ENCODE measurements around the gene NEK2.
A peak's percentile ranks its signal among the peaks of the same experiment; 100 is the strongest.
"Not testable (repeated sequence)": the region's sequence is repeated elsewhere in the genome, so short reads cannot be mapped to it uniquely, and the experiment has no call there.

NEK2 gene

DNA sequence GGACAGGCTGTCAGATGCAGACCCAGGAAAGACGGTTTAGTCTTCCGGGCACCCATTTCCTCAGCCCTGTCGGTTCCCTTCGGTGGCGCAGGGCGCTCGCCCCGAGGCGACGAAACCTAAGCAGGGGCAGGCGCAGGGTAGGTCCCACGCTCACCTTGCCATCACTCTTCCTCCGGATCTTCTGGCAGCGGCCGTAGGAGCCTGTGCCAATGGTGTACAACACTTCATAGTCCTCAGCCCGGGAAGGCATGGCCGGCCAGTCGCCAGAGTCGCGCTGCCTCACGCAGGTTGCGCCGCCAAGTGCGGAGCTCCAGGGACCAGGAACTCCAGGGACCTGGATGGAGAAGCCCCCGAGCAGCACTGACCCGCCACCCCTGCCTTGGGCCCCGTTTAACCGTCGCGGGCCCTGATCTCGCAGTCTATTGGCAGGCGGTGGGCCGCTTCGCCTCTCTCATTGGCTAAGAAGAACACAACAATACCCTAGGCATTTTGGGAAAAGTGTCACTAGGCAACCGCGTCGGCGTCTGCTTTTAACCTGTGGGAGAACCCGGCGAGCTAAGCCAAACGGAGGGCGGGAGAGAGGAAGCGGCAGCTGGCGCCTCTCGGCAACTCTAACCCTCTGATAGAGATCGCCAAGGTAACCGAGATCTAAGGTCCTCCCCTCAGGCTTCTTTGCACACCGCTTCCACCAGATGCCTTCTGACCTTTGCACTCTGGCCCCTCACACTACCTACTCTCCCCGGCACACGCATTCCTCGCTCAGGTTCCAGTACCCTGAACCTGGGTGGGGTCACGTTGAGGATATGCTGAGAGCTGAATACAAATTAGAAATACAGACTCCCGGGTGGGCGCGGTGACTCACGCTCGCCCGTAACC, at the start of gene NEK2:
Gene NEK2, minus strand, starts transcription at position 392 of the 876 bp plus-strand sequence. Its CDS starts 142 bp downstream, at position 250.
- DNase-seq = peak; percentile 9 to 95 (median 70)

GRCh38 chr1:211724687-211725196, 49.3 kb upstream of the NEK2 start:
- DNase-seq = no peak

DNA sequence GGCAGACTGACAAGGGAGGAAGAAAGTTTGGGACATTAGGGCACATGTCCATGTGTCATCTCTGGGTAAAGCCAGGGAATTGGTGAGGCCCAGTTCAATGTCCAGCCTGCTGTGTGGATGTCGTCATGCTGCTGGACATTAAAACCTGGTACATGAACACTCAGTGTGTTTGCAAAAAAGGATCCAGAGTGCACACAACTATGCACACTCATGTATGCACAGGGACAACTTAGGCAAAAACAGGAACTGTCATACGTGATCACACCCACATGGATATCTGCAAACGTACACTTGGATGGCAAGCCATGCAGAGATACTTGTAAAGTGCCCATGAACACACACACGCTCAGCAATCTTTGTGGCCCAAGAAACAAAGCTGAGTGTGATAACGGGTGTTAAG, 47.9 kb upstream of the NEK2 start:
- no peak for DNase-seq

DNA sequence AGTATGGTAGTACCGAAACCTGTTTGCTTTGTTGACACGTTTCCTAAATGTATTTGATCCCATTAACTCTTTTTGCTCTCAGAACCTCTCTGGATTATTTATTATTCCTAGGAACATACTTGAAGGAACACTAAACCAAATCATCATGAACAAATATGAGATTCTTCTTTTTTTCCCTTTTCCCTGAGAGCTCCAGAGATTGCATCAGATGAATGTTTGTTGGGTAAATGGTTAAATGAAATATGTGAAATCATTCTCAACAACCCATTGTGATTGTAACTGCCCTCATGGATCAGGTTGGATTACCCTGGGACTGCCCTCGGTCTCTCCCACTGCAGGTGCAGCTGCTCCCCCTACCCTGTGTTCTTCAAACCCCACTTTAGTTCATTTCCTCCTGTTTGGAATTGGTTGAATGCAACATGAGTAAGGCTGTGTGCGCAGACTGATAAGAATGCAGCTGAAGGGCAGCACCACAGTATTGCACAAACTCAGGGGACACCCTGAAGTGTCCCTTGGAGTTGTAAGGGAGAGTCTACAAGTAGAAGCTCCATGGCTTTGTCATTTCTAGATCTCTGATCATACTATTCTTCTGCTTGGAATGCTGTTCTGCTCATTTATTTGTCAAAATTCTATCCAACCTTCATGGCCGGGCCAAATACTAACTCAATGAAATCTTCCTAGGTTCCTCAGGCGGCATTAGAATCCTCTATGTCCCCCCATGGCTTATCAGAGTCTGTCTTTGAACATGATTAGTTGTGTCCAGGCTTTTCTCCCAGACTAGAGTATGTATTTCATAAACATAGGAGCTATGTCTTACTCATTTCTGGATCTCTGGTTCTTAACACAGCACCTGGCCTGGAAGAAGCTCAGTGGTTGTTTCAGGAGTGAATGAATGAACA, 47.1 kb upstream of the NEK2 start:
- no peak for DNase-seq

DNA sequence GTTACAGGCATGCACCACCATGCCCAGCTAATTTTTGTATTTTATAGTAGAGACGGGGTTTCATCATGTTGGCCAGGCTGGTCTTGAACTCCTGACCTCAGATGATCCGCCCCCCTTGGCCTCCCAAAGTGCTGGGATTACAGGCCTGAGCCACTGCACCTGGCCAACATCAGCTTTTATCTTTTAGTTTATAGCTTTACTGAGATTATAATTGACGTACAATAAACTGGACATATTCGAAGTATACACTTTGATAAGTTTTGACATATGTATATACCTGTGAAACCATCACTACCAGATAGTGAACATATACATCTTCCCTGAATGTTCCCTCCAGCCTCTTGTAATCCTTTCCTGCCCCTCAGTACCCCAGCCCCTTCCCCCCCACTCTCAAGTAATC, 41.1 kb upstream of the NEK2 start:
- not testable (repeated sequence) for DNase-seq

DNA sequence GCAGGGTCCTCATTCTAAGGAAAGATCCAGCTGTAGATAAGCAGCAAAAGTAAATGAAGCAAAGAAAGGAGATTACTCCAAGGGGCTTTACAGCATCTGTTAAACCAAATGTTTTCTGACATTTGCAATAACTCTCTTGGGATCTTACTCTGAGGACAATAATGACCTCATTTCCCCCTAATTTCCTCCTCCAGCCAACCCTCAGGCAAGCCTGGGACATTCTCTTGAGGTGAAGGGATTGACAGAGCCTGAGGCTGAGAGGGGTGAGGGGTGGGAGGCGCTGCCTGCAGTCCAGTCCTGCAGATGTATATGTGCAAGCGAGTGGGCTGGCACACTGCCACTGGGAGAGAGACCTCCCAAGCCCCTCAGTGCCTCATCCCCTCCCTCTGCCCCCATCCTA, 40.5 kb upstream of the NEK2 start:
- no peak for DNase-seq

GRCh38 chr1:211714154-211714553, 38.7 kb upstream of the NEK2 start:
- no peak for DNase-seq

DNA sequence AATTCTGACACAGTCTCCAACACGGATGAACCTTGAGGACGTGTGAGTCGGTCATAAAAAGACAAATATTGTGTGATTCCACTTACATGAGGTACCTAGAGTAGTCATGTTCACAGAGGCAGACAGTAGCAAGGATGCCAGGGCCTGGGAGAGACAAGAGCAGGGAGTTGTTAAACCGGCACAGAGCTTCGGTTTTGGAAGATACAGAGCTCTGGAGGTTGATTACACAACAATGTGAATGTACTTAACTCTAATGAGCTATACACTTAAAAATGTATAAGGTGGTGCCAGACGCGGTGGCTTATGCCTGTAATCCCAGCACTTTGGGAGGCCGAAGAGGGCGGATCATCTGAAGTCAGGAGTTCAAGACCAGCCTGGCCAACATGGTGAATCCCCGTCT, 37.8 kb upstream of the NEK2 start:
- DNase-seq = no peak

- no peak for DNase-seq
These were observed 35.9 kb upstream of the NEK2 start for GRCh38 chr1:211711315-211711705.

- no peak for DNase-seq
These were observed 35.3 kb upstream of the NEK2 start for GRCh38 chr1:211710566-211711314.

DNA sequence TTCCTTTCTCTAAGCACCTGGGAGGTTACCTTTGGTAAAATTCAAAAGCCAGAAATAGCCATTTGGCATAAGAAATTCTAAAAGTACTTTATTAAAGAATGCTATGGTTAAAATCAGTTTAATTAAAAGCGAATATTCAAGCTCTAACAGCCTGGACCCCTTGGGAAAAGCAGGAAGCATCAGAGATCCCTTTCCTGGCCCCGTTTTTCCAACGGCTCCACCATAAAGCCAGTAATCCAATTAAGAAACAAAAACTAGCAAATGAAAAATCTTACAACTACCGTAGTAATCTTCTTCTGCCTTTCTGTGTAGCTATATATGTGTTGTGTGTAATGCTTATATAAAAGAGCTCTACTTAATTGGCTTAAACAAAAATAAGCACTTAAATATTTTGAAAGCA, 33.5 kb upstream of the NEK2 start:
- DNase-seq = no peak

DNA sequence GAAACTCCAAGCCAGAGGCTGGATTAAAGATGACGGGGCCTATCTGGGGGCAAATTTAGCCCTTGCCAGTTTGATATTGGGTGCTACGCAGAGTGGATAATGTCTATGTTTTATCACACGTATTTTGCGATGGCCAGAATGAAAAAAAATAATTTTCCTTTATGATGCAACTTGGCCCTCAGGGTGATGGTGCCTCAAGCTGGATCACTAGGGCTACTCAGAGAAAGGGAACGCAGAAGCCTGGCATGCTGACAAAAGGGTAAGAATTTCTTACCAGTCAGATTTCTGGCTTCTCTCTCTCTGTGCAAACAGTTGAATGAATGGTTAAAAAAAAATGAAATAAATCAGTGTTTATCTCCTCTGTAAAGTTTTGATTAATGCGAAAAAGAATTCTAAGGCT, 32.6 kb upstream of the NEK2 start:
- DNase-seq = no peak

GRCh38 chr1:211705467-211706091, 30.2 kb upstream of the NEK2 start:
- no peak for DNase-seq

DNA sequence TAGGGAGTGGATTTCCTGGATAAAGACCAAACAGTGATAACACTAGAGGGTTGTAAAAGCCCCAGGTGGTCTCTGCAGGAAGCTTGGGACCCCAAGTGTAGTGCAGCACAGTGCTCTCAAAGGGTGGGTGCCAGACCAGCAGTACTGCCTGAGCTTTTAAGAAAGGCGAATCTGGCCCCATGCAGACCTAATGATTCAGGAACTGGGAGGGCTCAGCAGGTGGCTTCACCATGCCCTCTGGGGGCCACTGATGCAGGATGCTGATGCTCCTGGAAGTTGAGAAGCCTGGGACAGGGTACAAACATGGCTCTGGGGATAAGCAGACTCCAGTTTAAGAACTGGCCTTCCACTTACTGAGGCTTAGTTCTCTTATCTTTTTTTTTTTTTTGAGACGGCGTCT, 29.1 kb upstream of the NEK2 start:
- DNase-seq = no peak

DNA sequence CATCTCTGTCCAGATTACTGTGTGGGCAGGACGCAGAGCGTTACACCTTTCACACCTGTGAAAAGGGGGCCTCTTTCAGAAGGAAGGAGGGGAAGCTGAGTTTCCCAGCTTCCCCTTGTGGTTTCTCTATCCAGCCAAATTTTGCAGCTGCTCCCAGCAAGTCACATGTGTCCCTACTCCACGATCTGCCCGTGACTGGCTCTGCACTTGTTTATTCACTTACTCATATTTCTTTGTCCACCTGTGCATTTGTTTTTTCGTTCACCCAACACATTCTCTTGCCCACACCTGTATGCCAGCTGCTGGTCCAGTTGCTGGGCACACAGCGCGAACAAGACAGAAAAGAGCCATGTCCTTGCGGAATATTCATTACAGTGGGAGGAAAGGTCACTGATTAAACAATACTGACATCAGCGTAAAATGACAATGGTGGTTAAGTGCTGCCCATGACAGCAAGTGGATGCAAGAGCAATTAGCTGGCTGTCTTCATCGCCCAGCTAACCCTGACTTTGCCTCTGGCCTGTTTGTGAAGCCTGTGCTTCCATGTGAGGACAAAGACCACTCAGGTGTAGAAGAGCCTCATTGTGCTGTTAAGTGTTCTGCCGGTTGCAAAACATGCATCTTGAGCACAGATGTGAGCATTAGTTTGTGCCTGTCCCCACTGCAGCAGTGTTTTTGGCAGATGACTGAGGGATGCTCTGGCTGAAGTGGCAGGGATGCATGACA, 28.6 kb upstream of the NEK2 start:
- DNase-seq = peak in 25 of 56 donors; percentile 9 to 67 (median 29)

DNA sequence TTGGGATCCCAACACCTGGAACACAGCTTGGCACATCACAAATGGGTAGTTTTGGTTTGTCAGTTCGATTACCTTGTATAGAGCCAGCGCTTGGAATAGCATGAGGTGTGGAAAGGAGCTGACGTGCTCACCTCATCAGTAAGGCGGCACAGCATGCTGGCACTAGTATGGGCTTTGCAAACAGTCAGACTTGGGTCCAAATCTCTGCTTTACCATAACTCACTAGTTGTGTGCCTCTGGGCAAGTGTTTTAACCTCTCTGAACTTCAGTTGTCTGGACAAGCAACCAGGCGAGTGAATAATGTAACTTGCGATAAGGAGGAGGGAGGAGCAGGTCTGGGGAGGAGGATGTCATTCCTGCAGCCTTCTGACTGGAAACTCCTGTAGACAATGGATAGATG, 26.3 kb upstream of the NEK2 start:
- no peak for DNase-seq

DNA sequence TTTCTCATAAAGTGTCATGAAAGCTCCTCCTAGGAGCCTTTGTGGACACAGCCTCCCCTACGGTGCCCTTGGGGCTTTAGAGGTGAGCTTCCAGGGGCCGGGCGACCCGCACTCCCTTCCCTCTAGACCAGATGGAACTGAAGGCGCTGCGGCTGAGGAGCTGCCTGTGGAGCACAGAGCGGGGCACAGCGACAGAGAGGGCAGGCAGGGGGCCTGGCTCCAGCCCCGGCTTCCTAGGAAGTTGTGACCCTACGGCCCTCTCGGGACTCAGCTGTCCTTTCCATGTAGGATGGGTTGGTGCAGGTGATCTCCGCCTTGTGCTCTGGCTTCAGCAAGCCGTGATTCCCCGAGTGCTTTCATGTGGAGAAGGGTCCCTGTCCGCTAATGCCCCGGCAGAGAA, 23.6 kb upstream of the NEK2 start:
- DNase-seq = peak in 4 of 56 donors; percentile 20 to 35 (median 26)

DNA sequence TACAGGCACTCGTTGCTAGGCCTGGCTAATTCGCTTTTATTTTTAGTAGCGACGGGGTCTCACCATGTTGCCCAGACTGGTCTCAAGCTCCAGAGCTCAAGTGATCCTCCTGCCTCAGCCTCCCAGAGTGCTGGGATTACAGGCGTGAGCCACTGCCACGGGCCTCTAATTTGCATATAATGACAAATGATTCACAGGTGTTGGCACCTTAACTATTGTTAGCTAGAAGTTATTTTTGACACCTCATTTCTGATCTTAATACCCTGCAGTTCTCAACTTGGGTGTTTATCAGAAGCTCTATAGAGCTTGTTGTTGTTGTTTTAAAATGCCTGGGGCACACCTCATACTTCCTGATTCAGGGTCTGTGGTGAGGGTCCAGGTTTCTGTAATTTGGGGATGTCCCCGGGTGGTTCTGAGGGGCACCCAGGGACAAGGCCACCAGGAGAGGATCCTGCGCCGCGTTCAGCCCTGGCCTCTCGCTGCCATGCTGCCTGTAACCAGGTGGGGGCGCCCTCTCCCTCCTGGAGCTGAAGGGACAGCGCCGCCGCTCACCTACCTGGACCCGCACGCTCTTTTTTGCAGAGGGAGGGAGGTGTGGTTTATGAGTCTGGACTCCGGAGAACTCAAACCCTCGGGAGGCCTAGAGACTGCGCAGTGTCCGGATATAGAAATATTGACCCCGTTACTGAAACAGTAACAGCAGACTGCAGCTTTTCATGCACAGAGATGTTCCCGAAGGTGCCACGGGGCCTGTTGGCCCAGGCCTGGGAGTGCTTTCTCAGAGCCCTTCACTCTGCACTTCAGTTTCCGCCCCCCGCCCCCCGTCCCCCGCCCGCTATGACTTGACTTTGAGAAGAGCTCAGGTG, 23.0 kb upstream of the NEK2 start:
- peak in 51 of 56 donors; percentile 11 to 91 (median 67) for DNase-seq

- no peak for DNase-seq
These were observed 21.9 kb upstream of the NEK2 start for GRCh38 chr1:211697356-211697755.
